HEK293T (cell line): ENCODE measurements around the gene DBP.

Experiments used
- BHLHE40 ChIP-seq: fragments of 450-650 bp; IDR thresholded peaks from 2 replicates; pipeline ENCODE4 v1.6.1; 2016; ENCODE audit warnings: mild to moderate bottlenecking, moderate library complexity, borderline replicate concordance
- FOXM1 ChIP-seq: fragments of 450-650 bp; IDR thresholded peaks from 2 replicates; pipeline ENCODE4 v1.6.1; 2017; ENCODE audit warnings: mild to moderate bottlenecking, borderline replicate concordance
- HDGF ChIP-seq: fragments of 450-650 bp; IDR thresholded peaks from 2 replicates; pipeline ENCODE4 v1.6.1; 2017; ENCODE audit warnings: antibody characterized with exemption, borderline replicate concordance
- L3MBTL2 ChIP-seq: fragments of 450-650 bp; conservative IDR thresholded peaks from 2 replicates; pipeline ENCODE4 v1.6.1; 2016; ENCODE audit warnings: mild to moderate bottlenecking
- LEF1 ChIP-seq: fragments of 450-650 bp; IDR thresholded peaks from 2 replicates; pipeline ENCODE4 v1.6.1; 2017; ENCODE audit warnings: mild to moderate bottlenecking, borderline replicate concordance
- NFRKB ChIP-seq: fragments of 450-650 bp; IDR thresholded peaks from 2 replicates; pipeline ENCODE4 v1.6.1; 2016; ENCODE audit warnings: mild to moderate bottlenecking, moderate library complexity
- SP1 ChIP-seq: fragments of 450-650 bp; IDR thresholded peaks from 2 replicates; pipeline ENCODE4 v1.6.1; 2017
- SUZ12 ChIP-seq: fragments of 450-650 bp; IDR thresholded peaks from 2 replicates; pipeline ENCODE4 v1.6.1; 2016; ENCODE audit warnings: mild to moderate bottlenecking
- TARDBP ChIP-seq: fragments of 450-650 bp; IDR thresholded peaks from 2 replicates; pipeline ENCODE4 v1.6.1; 2016
- ZNF384 ChIP-seq: fragments of 450-650 bp; IDR thresholded peaks from 2 replicates; pipeline ENCODE4 v1.6.1; 2016
- TF ChIP-seq, protein P1 (sequence below): fragments of 450-650 bp; IDR thresholded peaks from 2 replicates; pipeline ENCODE4 v1.6.1; 2016

DNA sequence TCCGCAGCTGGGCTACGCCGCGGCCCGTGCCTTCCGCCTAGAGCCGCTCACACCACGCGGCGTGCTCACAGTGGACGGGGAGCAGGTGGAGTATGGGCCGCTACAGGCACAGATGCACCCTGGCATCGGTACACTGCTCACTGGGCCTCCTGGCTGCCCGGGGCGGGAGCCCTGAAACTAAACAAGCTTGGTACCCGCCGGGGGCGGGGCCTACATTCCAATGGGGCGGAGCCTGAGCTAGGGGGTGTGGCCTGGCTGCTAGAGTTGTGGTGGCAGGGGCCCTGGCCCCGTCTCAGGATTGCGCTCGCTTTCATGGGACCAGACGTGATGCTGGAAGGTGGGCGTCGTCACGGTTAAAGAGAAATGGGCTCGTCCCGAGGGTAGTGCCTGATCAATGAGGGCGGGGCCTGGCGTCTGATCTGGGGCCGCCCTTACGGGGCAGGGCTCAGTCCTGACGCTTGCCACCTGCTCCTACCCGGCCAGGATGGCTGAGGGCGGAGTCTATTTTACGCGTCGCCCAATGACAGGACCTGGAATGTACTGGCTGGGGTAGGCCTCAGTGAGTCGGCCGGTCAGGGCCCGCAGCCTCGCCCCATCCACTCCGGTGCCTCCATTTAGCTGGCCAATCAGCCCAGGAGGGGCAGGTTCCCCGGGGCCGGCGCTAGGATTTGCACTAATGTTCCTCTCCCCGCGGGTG lies 7.4 kb downstream of the DBP start:
- TF ChIP-seq SP1 (no peak), TARDBP (no peak), LEF1 (no peak), ZNF384 (no peak), BHLHE40 (no peak), FOXM1 (no peak), SUZ12 (no peak), NFRKB (no peak), HDGF (no peak), L3MBTL2 (no peak)
- TF ChIP-seq, protein P1, sequence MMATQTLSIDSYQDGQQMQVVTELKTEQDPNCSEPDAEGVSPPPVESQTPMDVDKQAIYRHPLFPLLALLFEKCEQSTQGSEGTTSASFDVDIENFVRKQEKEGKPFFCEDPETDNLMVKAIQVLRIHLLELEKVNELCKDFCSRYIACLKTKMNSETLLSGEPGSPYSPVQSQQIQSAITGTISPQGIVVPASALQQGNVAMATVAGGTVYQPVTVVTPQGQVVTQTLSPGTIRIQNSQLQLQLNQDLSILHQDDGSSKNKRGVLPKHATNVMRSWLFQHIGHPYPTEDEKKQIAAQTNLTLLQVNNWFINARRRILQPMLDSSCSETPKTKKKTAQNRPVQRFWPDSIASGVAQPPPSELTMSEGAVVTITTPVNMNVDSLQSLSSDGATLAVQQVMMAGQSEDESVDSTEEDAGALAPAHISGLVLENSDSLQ = no peak
